CD4-positive, alpha-beta T cell treated with Interleukin-15 for 4 hours (primary cell): Measurements from ENCODE around the gene PPFIA2.

ENCODE experiments used
- DNase-seq: peaks from one replicate; pipeline ENCODE4 v3.0.0-alpha.2; 2020; ENCODE audit warnings: low spot score

Gene PPFIA2

DNA sequence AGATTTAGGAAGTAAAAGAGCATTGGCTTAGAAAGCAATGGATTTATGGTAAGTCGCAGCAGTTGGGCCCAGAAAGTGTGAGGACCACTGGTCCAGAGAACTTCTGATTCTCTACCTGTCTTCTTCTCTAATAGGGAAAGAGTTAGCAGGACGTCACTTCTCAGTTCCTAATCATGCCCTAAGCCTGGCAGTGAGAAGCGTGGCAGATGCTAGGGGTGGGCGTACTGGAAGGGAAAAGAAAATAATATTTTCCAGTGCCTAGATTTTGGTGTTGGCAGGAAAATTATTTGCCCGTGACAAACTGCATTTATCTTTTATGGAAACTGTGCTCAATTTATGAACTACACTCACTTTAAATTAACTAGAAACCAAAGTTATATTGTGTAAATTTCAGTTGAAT is 212.3 kb downstream of the PPFIA2 start:
- DNase-seq, result no peak

DNA sequence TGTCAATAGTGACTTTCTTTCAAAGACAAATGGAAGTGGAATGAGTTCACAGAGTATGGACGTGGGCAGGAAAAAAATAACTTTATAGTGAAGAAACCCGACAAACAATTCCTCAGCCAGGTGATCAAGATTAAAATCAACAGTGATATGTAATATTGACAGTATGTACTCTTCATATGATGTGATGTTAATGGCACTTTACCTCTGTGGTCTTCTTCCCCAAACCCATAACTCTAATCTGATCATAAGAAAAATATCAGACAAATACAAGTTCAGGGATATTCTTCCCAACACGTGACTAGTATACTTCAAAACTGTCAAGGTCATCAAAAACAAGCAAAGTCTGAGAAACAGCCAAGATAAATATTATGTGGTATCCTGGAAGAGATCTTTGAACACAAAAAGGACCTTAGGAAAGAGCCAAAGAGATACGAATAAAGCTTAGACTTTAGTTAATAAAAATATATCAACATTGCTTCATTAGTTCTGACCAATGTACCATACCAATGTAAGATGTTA is 215.5 kb downstream of the PPFIA2 start:
- no peak for DNase-seq

DNA sequence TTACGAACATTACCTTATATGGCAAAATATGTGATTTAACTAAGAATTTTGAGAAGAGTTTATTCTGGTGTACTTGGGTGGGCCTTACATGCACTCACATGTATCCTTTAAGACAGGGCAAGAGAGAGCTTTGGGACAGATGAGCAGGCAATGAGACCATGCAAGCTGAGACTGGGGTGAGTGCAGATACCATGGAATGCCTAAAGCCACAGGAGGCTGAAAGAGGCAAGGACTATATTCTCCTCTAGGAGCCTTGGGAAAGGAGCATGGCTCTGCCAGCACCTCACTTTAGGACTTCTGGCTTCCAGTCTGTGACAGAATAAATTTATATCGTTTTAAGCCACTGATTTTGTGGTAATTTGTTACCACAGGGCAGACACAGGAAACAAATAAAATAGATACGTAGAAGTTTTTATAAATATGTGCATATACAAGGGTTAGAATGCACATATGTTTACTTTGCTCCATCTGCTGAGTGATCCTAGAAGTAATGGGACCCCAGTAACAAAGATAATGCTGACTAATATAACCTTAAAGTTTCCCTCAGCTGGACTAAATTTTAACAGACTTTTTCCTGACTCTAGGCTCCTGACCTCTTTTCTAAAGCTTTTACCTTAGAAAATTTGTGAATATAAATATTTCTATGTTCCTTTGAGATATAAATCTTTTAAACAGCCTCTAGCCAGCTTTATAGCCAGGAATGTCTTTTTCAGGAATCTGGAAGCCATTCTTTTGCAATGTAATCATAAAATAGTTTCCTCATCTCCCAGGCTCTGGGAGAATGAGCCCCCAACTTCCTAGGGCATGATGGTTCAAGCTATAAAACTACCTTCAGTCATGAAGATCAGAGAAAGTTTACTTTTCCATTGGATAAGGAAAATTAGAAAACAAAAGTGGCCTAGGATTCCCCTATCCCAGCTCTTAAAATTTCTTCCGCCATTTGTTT is 216.8 kb downstream of the PPFIA2 start:
- DNase-seq, result no peak

DNA sequence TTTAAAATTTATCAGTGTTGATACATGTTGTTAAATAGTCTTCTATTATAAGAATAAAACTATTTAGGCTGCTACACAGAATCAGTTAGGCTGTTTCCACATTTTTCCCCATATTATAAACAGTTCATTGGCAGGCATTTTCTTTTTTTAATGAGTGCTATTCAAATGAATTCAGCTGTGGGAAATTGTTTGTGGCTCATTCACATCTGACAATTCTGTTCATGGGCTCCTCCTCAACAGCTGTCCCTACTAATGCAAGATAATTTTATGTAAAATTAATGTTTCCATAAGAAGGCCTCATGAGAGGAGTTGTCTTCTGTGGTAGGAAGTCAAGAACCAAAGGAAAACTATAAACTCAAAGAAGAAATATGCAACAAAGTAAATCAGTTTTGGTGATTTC is 218.0 kb downstream of the PPFIA2 start:
- DNase-seq, result no peak

DNA sequence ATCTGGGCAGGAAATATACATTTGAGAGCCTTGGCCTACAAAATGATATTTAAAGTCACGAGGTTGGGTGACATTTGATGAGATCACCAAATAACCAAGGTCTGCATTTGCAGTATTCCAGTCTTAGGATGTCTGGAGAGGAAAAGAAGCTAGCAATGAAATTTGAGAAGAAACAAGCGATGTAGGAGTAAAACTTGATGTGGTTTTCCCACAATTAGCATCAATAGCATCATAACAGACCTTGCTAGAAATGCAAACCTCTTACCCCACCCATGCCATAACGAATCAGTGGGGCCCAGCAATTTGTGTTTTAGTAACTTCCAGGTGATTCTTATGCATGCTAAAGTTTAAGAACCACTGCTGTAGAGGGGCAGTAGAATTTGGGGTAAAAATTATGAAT is 219.9 kb downstream of the PPFIA2 start:
- DNase-seq, result no peak

DNA sequence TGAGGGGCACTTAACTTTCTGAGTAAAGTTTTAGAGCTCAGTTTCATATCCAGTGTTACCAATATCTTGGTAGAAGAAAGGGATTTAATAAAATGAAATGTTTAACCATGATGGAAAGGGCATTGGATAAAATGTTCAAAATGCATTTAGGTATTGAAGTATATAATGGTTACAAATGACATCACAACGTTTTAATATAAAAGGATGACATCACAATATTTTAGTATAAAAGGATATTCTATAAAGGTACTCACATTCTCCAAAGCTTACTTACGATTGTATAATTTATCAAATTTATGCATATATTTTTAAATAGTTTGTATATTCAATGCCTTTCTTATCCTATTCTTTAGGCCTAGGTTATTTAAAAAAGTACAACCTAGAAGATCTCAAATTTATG is 226.1 kb downstream of the PPFIA2 start:
- DNase-seq, result no peak

DNA sequence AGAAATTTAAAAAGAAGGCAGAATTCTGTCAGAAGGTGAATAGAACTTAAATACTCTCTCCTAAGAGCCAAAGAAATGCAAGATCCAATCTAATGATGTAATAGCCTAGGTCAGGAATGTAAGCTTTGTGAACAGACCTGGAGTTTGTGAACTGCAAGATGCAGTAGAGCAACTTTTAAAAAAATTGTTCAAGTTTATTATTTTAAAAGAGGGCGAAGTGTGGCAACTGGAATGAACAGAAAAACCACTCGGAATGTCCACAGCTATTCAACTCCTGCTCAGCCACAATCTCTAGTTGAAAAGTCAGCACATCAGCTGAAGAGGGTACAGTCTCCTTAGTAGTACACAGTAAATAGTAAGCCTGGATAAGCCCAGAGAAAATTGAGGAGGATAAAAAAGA is 228.8 kb downstream of the PPFIA2 start:
- no peak for DNase-seq

DNA sequence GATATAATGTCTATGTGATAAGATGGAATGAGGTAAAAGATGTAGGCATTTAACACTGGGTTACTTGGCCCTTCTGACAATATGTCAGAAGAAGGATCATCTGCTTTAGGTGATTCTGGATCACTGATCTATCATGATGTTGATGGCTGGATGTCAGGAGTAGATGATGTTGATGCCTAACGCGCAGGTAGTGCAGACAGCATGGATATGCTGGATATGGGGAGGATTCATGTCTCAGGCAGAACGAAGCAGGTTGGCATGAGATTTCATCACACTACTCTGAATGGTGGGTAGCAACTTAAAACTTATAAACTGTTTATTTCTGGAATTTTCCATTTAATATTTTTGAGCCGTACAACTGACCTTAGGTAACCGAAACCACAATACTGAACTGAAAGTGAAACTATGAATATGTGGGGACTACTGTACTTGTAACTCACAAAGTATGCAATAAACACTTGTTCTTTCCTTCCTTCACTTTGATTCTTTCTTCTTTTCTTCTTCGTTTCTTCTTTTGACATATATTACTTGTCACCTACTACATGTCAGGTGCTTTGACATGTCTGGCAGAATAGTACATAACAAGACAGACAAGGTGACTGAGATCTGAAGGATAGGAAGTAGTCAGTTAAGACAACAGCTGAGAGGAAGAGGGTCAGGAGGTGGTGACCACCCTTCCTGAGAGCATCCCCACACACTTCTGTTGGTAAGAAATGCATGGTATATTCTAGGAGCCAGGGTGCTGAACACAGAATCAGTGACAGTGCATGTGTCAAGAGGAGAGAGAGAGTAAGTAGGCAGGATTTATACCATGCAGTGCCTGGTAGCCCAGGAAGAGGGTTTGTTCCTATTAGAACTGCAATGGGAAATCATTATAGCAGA is 238.8 kb downstream of the PPFIA2 start:
- no peak for DNase-seq

DNA sequence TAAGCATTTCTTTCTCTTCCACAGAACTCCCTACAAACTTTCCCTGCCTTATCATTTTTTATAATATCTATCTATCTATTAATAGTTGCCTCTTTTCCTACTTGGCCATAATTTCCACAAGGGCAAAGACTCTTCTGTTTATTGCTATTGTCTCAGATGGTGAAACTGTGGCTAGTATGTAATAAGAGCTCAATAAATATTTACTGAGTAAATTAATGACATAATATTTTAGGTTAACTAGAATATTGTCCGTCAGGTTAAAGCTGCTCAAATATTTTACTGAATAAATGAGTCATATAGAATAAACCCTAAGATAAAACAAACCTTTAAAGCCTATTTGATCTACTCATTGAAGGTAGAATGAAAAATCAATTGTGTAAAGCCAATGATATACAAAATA is 240.5 kb downstream of the PPFIA2 start:
- no peak for DNase-seq

DNA sequence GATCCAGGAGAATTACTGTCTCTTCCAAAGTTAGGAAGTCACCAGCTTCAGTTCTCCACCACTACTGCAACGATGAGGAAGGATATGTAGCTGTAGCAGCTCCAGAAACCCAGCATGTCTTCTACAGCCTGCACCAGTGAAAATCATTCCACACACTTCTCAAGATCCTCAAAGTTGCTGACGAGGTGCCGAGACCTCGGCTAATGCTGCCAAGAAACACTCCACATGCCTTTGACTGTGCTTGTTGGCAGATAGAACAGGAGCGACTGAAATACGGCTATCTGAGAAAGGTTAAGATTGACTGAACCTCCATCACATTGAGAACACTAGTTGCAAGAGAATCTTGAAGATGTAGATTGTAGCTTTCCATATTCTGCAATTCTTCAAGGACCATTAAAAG is 241.9 kb downstream of the PPFIA2 start:
- no peak for DNase-seq

DNA sequence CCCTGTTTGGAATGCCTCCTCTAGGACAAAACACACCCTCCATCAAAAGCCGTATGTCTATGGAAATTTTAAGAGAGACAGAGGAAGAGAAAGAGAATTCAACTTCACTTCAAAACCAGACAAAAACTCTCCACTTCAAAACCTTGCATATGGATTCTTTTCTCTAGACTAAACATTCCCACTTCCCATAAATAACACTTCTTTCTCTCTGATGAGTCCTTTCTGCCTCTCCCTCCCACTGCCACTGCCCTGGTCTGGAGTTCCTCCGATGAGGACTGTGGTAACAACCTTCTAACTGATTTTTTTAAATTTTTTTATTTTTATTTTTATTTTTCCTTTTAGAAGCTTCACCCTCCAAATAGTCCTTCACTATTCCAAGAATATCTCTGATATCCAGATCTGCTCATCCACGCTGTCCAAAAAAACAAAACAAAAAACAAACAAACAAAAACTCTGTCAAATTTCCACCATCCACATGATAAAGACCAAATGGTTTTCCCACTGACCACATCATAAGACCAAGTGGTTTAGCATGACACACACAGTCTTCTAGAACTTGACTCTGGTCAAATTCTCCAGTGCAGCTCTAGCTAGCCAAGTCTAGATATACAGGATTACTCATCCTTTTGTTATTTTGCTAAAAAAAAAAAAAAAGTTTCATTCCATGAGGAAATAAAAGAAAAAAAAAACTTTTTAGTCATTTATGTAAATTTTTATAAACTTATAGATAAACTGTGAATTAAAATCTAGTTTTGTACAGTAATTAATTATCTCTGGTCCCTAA is 256.0 kb downstream of the PPFIA2 start:
- DNase-seq, result no peak

DNA sequence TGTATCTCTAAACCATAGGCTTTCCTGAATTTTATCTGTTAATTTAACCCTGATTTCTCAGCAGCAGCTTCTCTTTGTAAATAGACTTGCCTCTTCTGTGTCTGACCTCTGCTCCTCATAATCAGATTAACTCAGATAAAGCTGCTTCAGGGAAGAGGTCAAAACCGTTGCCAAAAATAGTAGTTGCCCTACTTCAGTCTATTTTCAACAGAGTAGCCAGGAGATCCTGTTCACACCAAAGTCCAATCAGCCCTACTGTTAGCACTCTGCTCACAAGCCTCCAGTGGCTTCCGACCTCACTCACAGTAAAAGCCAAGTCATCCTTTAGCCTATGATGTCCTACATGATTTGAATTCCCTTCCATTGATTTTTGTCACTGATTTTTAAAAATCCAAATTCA is 258.4 kb downstream of the PPFIA2 start:
- no peak for DNase-seq

DNA sequence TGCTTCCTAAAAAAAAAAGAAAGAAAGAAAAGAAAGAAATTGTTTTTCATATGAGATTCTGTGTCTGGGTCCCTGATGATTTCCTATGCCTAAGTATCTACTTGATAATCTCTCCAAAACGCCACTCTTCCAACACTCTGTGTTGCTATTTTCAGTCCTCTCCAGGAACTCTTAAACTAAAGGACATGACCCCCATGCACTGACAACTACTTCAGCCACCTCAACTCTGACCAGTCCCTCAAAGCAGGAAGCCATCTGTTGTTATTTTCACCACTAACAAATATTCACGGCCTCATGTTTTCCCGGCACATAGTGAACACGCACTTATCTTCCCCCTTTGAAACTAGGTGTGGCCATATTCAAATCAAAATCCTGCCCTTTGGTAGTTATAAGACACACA is 259.3 kb downstream of the PPFIA2 start:
- DNase-seq, result no peak

DNA sequence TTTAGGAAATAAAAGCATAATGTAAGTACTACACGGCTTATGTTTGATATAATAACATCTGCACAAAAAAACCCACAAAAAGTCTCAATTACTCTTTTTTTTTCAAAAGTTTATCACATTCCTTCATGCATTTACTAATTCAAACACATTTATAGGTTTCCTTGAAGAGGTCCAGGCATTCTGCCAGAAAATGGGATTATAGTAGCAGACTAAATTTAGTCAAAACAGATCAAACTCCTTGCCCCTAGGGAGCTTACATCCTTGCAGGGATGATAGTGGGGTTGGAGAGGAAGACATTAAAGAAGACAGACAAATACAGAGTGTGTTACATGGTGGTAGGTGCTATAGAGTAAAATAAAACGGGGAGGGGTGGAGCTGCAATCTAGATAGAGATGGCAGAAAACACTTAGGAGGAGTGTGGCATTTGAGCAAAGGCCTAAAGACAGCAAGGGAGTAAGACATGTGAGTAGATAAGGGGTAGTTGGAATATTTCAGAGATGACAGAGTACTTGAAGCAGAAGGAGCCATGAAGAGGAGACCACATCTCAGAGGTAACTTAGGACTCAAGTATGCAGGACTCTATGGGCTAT is 266.9 kb downstream of the PPFIA2 start:
- no peak for DNase-seq

DNA sequence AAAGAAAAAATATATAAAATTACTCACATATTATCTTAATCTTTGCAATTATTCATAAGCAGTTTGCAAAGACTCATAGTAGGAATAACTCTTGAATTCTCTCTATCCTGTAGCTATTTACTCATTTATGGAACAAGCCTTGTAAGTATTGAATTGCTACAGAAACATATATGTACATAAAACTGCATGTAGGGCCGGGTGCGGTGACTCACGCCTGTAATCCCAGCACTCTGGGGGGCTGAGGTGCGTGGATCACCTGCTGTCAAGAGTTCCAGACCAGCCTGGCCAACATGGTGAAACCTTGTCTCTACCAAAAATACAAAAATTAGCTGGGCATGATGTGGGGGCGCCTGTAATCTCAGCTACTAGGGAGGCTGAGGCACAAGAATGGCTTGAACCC is 286.2 kb downstream of the PPFIA2 start:
- DNase-seq, result no peak

DNA sequence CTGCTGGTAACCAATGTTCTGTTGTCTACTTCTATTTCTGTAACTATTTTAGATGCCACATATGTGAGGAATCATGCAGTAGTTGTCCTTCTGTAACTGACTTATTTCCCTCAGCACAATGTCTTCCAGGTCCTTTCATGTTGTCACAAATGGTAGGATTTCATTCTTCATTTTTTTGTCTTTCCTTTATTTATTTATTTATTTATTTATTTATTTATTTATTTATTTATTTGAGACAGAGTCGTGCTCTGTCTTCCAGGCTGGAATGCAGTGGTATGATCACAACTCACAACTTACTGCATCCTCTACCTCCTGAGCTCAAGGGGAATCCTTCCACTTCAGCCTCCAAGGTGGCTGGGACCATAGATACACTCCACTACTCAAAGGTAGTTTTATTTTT is 288.2 kb downstream of the PPFIA2 start:
- DNase-seq, result no peak

DNA sequence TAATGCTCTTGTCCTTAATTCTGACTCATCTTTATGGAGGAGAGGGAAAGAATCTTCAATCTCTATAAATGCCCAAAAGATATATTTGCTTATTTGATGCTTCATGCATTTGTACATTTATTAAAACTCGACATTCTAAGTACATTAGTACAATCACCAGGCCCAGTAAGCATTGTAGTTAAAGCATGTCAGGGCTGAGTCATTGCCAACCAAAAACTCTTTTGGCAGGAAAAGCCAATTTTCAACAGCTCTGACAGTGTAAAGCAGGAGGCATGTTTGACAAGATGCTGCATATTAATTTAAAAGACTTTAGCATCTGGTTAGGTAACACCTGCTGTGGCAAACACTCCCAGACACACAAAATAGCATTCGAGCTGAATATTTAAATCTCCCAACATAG is 290.9 kb downstream of the PPFIA2 start:
- DNase-seq, result no peak

DNA sequence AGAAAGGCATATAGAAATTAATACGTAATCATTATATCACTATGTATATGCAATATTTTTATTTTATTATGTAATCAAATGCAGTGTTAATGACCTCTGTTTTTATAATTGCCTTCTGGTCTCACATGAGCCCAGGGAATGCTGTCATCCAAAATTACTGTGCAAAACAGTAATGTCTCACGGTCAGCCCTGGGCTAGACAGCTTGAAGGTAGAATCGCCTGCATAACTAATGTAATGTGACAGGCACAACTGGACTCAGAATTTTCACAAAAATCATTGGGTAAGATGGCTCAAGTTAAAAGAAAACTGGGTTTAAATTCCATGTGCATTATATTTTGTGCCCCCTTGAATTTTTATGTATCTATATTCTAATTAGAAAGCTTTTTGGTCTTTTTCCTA is 293.3 kb downstream of the PPFIA2 start:
- DNase-seq, result no peak

DNA sequence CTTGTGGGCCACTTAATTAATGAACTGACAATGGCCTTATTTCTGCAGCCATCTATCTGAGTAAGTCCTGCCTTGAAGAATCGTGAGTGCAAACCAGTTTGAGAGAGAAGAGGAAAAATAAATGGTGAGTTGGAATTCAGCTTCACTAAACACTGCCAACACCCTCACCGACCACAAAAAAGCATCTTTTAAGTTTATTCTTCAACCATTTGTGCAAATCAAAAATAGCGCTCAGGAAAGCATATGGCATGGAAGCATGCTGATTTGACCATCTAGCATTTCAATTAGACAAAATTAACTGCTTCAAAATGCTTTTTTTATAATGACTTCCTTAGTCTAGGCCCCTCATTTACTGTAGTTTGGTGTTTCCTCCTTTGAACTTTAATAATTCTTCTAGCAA is 294.0 kb downstream of the PPFIA2 start:
- no peak for DNase-seq

DNA sequence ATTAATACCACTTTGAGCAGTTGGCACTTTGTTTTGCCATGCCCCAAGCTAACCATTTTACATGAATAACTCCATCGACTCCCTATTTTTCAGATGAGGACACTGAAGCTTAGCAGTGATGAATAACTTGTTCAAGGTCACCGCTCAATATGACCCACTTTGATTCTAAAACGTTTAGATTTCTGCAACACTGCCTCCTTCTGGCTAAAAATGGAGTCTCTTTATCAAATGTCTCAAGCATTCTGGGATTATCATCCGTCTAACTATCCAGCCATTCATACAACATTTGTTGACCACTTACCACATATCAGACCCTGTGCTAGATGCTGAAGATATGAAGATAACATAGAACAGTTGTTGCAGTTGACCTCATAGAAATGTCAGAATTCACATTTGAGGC is 298.0 kb downstream of the PPFIA2 start:
- no peak for DNase-seq

DNA sequence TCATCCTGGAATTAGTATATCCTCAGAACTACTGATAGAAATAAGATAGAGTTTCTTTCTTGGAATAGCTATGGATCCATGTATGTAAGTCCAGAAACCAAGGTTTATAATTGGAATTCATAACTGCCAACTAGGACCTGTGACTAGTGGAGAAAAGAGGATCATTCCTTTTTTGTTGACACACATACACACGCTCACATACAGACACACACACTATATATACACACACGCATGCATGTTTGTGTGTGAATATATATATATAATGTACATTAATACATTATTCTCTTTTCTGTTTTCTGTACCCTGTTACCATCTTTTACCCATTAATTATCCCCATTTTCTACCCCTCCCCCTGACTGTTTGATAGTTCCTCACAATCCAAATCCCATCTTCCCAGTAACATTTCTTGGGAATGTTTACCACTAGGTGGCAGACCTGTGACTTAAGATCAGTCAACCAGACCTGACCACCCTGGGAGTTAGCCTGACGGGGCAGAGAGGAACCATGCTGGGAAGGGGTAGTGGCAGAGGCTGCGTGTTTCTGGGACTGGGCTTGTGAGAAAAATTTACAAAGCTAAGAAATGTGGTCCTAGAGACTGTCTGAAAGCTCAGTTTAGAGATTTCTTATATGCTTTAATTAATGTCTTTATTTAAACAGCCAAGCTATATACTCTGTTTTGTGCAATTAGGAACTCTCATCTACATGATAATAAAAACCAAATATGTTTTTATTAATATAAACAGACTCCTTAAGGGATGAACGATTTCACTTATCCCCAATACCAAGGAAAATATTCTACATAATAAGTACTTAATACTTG is 308.0 kb downstream of the PPFIA2 start:
- no peak for DNase-seq
